HG02588 (cell line): ENCODE results near the gene ADGRA1.
"Not testable (repeated sequence)": the region's sequence is repeated elsewhere in the genome, so short reads cannot be mapped to it uniquely, and the experiment has no call there.

Source experiments
- ATAC-seq: cut with Tn5 transposase; IDR thresholded peaks from one replicate; pipeline ENCODE4 v1.9.1; 2021; ENCODE audit warnings: mild to moderate bottlenecking, moderate library complexity; ENCODE audit not compliant: unreplicated experiment

The ADGRA1 gene, protein sequence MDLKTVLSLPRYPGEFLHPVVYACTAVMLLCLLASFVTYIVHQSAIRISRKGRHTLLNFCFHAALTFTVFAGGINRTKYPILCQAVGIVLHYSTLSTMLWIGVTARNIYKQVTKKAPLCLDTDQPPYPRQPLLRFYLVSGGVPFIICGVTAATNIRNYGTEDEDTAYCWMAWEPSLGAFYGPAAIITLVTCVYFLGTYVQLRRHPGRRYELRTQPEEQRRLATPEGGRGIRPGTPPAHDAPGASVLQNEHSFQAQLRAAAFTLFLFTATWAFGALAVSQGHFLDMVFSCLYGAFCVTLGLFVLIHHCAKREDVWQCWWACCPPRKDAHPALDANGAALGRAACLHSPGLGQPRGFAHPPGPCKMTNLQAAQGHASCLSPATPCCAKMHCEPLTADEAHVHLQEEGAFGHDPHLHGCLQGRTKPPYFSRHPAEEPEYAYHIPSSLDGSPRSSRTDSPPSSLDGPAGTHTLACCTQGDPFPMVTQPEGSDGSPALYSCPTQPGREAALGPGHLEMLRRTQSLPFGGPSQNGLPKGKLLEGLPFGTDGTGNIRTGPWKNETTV

GRCh38 chr10:133087679-133088178 is at the start of gene ADGRA1:
TSS of gene ADGRA1 (plus strand) at chr10:133087924. CDS start at chr10:133088910, 986 bp downstream.
- ATAC-seq = no peak

GRCh38 chr10:133038036-133038823 is 49.5 kb upstream of the ADGRA1 start:
- ATAC-seq = no peak

- ATAC-seq = no peak
These were observed 48.5 kb upstream of the ADGRA1 start for GRCh38 chr10:133039107-133039802.

GRCh38 chr10:133039803-133040165 is 47.9 kb upstream of the ADGRA1 start:
- ATAC-seq = no peak

- no peak for ATAC-seq
These were observed 47.5 kb upstream of the ADGRA1 start for GRCh38 chr10:133040198-133040597.

DNA sequence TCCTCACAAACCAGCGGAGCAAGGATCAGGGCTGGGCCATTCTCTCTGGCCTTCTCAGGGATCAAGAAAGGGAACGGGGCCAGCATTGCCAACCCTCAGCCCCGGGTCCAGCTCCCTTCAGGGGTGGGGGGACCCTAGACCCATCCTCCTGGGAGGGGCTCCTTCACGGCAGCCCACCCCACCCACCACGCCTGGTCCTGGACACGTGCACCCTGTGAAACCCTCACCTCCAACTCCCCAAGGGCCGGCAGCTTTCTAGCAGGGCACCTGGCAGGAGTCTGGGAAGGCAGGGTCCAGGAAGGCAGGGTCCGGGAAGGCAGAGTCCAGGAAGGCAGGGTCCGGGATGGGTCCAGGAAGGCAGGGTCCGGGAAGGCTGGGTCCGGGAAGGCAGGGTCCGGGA is 46.6 kb upstream of the ADGRA1 start:
- no peak for ATAC-seq

DNA sequence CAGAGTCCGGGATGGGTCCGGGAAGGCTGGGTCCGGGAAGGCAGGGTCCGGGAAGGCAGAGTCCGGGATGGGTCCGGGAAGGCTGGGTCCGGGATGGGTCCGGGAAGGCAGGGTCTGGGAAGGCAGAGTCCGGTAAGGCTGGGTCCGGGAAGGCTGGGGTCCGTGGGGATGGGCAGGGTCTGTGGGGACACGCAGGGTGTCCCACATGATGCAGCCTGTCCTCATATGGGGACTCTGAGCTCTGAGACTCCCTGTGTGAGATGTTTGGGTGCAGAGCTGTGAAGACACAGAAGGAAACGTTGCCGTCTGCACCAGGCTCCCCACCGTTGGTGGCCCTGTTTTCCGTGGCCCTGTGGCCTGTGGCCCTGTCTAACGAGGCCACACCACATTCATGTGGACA is 45.7 kb upstream of the ADGRA1 start:
- no peak for ATAC-seq

DNA sequence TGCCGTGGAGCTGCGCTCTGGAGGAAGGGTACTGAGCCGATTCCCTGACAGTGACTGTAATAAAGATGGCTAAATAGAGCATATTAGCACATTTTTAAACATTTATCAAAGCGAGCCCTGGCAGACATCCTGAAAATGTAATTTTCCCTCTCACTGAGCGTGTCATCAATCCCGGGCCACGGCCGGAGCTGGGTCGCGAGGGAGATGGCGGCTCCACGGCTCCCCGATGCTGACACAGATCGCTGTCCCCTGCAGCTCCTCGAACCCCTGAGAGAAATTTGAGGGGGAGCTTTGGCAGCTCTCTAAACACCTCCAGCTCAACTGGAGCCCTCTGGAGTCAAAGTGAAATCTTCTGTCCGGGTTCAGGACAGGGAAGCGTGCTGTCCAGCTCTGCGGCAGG is 44.9 kb upstream of the ADGRA1 start:
- no peak for ATAC-seq

- ATAC-seq = no peak
These were observed 44.0 kb upstream of the ADGRA1 start for GRCh38 chr10:133043541-133044225.

DNA sequence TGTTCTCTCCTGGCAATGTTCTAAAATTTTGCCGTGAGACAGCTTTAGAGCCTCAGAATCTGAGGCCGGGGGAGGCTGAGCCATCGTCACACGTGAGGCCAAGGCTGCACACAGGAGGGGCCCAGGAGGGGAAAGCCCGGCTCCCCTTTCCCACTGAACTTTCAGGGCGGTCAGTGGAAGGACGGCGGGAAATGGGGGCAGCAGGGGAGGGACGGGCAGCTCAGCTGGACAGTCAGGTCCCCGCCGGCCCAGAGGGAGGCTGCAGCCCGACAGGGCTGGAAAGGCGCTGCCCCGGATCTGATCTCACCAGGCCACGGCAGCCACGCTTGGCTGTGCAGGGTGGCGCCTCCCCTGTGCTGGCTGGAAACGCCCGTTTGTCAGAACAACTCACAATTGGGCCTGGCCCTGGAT is 43.3 kb upstream of the ADGRA1 start:
- no peak for ATAC-seq

GRCh38 chr10:133045556-133046389 is 42.0 kb upstream of the ADGRA1 start:
- ATAC-seq = no peak

DNA sequence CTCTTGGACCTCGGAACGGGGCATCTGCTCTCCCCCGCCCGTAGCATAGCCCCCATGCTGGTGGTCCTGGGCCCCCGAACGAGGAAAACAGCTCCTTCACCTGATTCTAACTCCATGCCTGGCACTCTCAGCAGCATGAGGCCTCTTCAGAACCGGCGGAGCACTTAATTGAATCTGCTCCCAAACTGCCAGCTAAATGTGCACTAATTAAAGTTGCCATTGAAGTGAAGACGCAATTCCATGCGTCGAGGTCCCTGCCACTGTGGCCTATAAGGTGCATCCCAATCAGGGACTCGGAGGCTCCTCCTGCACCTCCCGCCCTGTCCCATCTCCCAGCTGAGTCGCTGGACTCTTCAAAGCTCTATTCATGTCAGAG is 41.3 kb upstream of the ADGRA1 start:
- ATAC-seq = no peak

DNA sequence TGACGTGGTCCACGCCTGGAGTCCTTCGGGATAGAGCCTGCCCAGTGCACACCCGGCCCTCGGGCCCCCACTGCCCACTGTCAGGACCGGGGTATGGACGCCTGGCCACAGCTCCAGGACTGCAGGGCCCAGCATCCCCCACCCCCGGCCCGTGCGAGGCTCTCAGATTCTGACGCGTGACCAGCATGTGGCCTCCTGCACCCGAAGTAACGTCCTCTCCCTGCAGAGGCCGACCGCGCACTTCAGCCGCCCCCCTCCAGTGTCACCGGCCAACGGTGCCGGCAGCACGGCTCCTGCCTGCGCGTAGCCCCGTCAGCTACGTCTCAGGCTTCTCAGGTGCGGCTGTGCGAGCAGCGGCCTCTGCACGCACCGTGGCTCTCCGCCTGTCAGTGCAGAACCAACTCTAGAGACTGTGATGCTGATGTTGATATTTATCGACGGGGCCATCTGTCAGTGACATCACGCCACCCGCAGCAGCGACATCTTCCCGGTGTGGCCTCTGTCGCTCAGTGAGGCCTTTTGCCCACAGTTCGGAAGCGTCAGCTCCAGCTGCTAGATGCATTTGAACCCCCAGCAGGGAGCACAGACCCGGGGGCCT is 40.1 kb upstream of the ADGRA1 start:
- ATAC-seq = no peak

- no peak for ATAC-seq
These were observed 39.5 kb upstream of the ADGRA1 start for GRCh38 chr10:133048266-133048665.

GRCh38 chr10:133048926-133049325 is 38.8 kb upstream of the ADGRA1 start:
- no peak for ATAC-seq

- ATAC-seq = no peak
These were observed 38.1 kb upstream of the ADGRA1 start for GRCh38 chr10:133049639-133050038.

GRCh38 chr10:133050371-133050770 is 37.4 kb upstream of the ADGRA1 start:
- no peak for ATAC-seq

DNA sequence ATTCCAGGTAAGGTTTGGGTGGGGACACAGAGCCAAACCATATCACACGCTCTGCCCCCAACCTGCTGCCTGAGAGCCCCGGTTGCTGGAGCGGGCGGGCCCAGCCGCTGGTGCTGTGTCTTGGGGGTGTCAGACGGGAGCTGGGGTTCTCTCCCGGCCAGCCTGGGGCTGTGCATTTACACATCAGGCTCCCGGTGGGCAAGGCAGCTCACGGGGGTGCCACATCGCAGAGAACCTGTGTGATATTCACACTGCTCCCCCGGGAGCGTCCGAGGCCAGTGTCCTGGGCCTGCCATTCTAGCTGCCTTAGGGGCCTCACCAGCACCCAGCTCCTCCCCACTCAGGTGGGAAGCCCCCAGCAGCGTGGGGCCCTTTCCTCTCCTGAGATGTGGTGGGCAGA is 35.6 kb upstream of the ADGRA1 start:
- no peak for ATAC-seq

DNA sequence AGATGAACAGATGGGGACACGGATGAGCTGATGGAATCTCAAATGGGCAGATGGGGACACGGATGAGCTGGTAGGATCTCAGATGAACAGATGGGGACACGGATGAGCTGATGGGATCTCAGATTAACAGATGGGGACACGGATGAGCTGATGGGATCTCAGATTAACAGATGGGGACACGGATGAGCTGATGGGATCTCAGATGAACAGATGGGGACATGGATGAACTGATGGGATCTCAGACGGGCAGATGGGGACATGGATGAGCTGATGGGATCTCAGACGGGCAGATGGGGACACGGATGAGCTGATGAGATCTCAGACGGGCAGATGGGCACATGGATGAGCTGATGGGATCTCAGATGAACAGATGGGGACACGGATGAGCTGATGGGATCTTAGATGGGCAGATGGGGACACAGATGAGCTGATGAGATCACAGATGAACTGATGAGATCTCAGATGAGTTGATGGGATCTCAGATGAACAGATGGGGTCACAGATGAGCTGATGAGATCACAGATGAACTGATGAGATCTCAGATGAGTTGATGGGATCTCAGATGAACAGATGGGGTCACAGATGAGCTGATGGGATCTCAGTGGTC is 34.1 kb upstream of the ADGRA1 start:
- not testable (repeated sequence) for ATAC-seq
